ENCODE measurements around the gene PNMA6E.

The PNMA6E gene

GRCh38 chrX:153347530-153347929, 53.6 kb downstream of the PNMA6E start:
- no peak for DNase-seq

All from T-helper 1 cell (primary cell).